A549 treated with dexamethasone at 1 μM for 4 hours (cell line): ENCODE measurements around the gene CD34. TPM values are rescaled to one million over a fixed set of nuclear protein-coding genes. Genes with fewer than 3 reads are reported as not detected.

ENCODE experiments used
- total RNA-seq: library from RNA; stranded (reverse); fragments of 200-300 nt; extraction: Qiagen RNA extraction; gene quantifications from 5 replicates; pipeline ENCODE4 v1.2.3, GENCODE V29; 2022

The CD34 gene
- 0.02 to 0.05 TPM in 2 of 5 replicates, not detected in the others for total RNA-seq

GRCh38 chr1:207910591-207911354, at the start of gene CD34:
TSS of gene CD34 (minus strand) at chr1:207911125. CDS start at chr1:207911080, 45 bp downstream.

Other genes starting within 250 kb of the CD34 start
- gene CD46, start 159.1 kb downstream of the CD34 start, total RNA-seq, result 95.3 to 139 TPM (median 112 TPM) in 5 replicates